ENCODE data around the gene ARL5C.

GRCh38 chr17:39208893-39209292, 42.9 kb upstream of the ARL5C start:
- TF ChIP-seq SIN3A (IDR thresholded peaks at IDR 0.05; ENCODE audit: borderline replicate concordance, insufficient read depth, low read length) = no peak
- no peak for TF ChIP-seq POLR2AphosphoS5 (IDR thresholded peaks at IDR 0.05; ENCODE audit: low read depth, low read length)
- TF ChIP-seq TAF1 (IDR thresholded peaks at IDR 0.05; ENCODE audit: borderline replicate concordance, insufficient read depth, low read length) = no peak
- TF ChIP-seq REST (IDR thresholded peaks at IDR 0.05; ENCODE audit: insufficient read depth in 1 of 2, low read depth in 2 of 2, low read length in 2 of 2) = no peak

Data from PFSK-1 (cell line).